Dendritic cell treated with granulocyte-macrophage colony-stimulating factor and Interleukin-4, amounts not matched to agents 40 ng/mL and 50 ng/mL, for 4 days (primary cell): Measurements from ENCODE around the gene PPP1R12B.
"Not testable (repeated sequence)": the region's sequence is repeated elsewhere in the genome, so short reads cannot be mapped to it uniquely, and the experiment has no call there.

ENCODE experiments used
- H3K27ac Mint-ChIP-seq: one replicate; pipeline ENCODE4 v1.8.0; 2022; ENCODE audit warnings: mild to moderate bottlenecking, mixed read lengths
- H3K27me3 Mint-ChIP-seq: one replicate; pipeline ENCODE4 v1.8.0; 2022; ENCODE audit warnings: mild to moderate bottlenecking, mixed read lengths
- H3K36me3 Mint-ChIP-seq: one replicate; pipeline ENCODE4 v1.8.0; 2022; ENCODE audit warnings: low read depth, mixed read lengths
- H3K4me1 Mint-ChIP-seq: one replicate; pipeline ENCODE4 v1.8.0; 2022; ENCODE audit warnings: low read depth, mixed read lengths
- H3K4me3 Mint-ChIP-seq: one replicate; pipeline ENCODE4 v1.8.0; 2022; ENCODE audit warnings: mild to moderate bottlenecking, moderate library complexity, mixed read lengths
- H3K9me3 Mint-ChIP-seq: one replicate; pipeline ENCODE4 v1.8.0; 2022; ENCODE audit warnings: mixed read lengths
- intact Hi-C: fragments of 100-400 bp; cut with micrococcal nuclease; formaldehyde crosslinking; loops from one replicate; pipeline ENCODE4 v1.15.0; 2022

The PPP1R12B gene

GRCh38 chr1:202361224-202361623, 12.7 kb downstream of the PPP1R12B start:
- Mint-ChIP-seq H3K9me3 (no peaks in the 10 kb centered on the region), H3K4me1 (no peaks in the 10 kb centered on the region)

GRCh38 chr1:202361701-202362100, 13.2 kb downstream of the PPP1R12B start:
- no peaks in the 10 kb centered on the region for H3K9me3 Mint-ChIP-seq
- H3K36me3 Mint-ChIP-seq: no peaks in the 10 kb centered on the region
- no peak overlapping the region for H3K4me3 Mint-ChIP-seq
- intact Hi-C loops: no loop called here
- H3K27me3 Mint-ChIP-seq: no peaks in the 10 kb centered on the region
- H3K27ac Mint-ChIP-seq: no peak overlapping the region
- no peaks in the 10 kb centered on the region for H3K4me1 Mint-ChIP-seq

More at GRCh38 chr1:202361224-202361623, 12.7 kb downstream of the PPP1R12B start:
- Mint-ChIP-seq H3K27ac (no peak overlapping the region), H3K27me3 (no peaks in the 10 kb centered on the region), H3K36me3 (no peaks in the 10 kb centered on the region), H3K4me3 (no peak overlapping the region)
- intact Hi-C loops: no loop called here

GRCh38 chr1:202362212-202362611, 13.7 kb downstream of the PPP1R12B start:
- Mint-ChIP-seq H3K36me3 (no peaks in the 10 kb centered on the region), H3K4me3 (no peak overlapping the region), H3K4me1 (no peaks in the 10 kb centered on the region), H3K9me3 (no peaks in the 10 kb centered on the region), H3K27ac (no peak overlapping the region), H3K27me3 (no peaks in the 10 kb centered on the region)
- intact Hi-C loops: no loop called here

DNA sequence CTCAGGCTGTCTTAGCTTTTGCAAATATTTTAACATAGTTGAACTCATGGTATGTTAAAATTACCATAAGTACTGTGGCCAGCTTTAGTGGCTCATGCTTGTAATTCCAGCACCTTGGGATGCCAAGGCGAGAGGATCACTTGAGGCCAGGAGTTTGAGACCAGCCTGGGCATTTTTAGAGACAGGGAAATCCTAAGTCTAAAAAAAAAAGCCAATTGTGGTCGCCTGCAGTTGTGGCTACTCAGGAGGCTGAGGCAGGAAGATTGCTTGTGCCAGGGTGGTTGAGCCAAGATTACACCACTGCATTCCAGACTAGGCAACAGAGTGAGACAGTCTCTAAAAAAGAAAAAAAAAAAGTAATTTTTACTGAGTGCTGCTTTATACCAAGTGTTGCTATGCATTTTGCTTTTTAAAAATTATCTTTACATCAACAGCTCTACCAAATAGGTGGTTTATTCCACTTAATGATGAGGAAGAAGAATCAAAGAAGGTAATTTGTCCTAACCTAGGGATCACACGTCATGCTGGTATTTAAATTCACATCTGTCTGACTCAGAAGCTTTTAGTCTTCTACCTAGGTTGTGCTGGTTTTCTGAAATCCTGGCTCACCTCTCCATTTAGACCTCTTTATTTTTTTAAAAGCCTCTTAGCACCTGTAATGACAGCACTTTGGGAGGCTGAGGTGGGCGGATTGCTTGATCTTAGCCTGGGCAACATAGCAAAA, 16.8 kb downstream of the PPP1R12B start:
- no peaks in the 10 kb centered on the region for H3K27me3 Mint-ChIP-seq
- no peaks in the 10 kb centered on the region for H3K4me1 Mint-ChIP-seq
- intact Hi-C loops: no loop called here
- H3K27ac Mint-ChIP-seq: no peak overlapping the region
- no peaks in the 10 kb centered on the region for H3K9me3 Mint-ChIP-seq
- H3K36me3 Mint-ChIP-seq: peaks cover 4% of the 10 kb centered on the region
- no peak overlapping the region for H3K4me3 Mint-ChIP-seq

DNA sequence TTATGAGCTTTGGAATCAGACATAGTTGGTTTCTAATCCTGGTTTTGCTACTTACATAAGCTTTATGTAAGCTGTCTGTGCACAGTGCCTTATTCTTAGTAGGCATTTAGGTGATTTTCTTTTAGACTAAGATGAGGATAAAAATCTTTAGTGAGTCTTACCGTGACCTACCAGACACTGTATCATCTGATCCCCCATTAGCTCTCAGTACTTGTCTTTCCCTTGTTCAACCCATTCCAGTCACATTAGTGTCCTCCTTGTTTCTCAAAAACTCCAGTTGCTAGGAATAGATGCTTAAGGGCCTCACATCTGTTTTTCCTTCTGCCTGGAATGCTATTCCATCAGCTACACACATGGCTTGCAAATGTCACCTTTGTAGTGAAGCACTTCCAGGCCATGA, 18.8 kb downstream of the PPP1R12B start:
- Mint-ChIP-seq H3K27ac (no peak overlapping the region), H3K27me3 (no peaks in the 10 kb centered on the region), H3K4me3 (no peak overlapping the region), H3K9me3 (no peaks in the 10 kb centered on the region), H3K36me3 (peaks cover 4% of the 10 kb centered on the region), H3K4me1 (no peaks in the 10 kb centered on the region)
- intact Hi-C loops: no loop called here

DNA sequence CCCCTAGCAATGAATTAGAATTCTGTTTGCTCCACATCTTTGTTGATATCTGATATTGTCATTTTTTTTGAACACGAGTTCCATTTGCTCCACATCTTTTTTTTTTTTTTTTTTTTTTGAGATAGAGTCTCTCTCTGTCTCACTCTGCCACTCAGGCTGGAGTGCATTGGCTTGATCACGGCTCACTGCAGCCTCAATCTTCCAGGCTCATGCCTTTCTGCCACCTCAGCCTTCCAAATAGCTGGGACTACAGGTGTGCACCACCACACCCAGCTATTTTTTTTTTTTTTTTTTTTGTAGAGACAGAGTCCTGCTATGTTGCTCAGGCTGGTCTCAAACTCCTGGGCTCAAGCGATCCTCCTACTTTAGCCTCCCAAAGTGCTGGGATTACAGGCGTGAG, 22.4 kb downstream of the PPP1R12B start:
- H3K27ac Mint-ChIP-seq, H3K36me3 Mint-ChIP-seq, intact Hi-C loops, H3K9me3 Mint-ChIP-seq, H3K27me3 Mint-ChIP-seq, H3K4me3 Mint-ChIP-seq: not testable (repeated sequence)
- H3K4me1 Mint-ChIP-seq: peaks cover 15% of the 10 kb centered on the region

DNA sequence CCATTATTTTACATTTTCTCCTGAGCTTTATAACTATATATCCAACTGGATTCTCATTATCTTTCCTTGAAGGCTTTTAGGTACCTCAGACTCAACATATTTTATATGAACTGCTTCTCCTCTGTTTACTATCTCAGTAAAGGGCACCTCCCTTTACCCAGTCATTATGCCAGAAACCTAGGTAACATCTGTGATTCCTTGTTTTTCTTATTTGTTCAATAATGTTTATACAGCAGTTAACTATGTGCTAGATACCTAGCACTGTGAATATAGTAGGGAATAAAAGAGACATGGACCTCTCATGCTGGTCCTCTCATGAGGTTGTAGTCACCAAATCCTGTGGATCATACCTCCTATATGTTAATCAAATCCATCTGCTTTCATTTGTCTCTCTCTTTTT, 25.6 kb downstream of the PPP1R12B start:
- Mint-ChIP-seq H3K27ac (no peak overlapping the region), H3K4me1 (peaks cover 21% of the 10 kb centered on the region), H3K36me3 (no peaks in the 10 kb centered on the region), H3K27me3 (no peaks in the 10 kb centered on the region), H3K4me3 (no peak overlapping the region), H3K9me3 (no peaks in the 10 kb centered on the region)
- intact Hi-C loops: no loop called here

DNA sequence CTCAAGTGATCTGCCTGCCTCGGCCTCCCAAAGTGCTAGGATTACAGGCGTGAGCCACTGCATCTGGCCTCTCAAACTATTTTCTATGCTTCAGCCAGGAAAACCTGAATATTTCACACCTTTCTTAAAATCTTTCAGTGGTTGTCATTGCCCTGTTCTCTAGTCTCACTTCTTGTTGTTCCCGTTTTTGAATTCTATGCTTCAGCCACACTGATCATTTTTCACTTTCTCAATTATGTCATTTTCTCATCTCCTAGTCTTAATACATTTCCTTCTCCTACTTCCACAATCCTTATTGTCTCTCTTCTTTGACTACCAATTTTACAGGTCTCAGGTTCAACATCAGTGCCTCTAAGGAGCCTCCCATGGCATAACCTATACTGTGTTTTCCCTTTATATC, 26.7 kb downstream of the PPP1R12B start:
- H3K4me3 Mint-ChIP-seq, H3K9me3 Mint-ChIP-seq, H3K27me3 Mint-ChIP-seq, H3K36me3 Mint-ChIP-seq, intact Hi-C loops: not testable (repeated sequence)
- H3K4me1 Mint-ChIP-seq: peaks cover 21% of the 10 kb centered on the region
- H3K27ac Mint-ChIP-seq: peak overlapping the region; percentile 27

DNA sequence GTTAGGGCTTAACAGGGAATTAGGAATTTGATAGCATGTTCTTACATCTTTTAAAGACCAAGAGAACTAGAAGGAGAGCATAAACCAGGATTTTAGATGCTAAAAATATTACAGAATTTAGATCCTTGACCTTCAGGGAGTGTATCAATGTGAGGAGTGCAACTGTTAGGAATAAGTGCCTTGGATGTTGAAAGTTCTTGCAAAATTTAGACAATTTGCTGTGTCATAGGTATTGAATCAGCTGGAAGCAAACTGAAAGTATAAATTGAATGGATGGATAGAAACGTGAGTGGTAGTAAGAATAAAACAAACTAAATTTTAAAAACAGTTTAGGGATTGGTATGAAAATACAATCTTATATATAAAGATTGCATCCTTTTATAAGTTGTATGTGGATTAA, 27.7 kb downstream of the PPP1R12B start:
- H3K27ac Mint-ChIP-seq: no peak overlapping the region

GRCh38 chr1:202379884-202380529, 31.5 kb downstream of the PPP1R12B start:
- H3K36me3 Mint-ChIP-seq, intact Hi-C loops, H3K4me3 Mint-ChIP-seq, H3K27me3 Mint-ChIP-seq, H3K9me3 Mint-ChIP-seq, H3K27ac Mint-ChIP-seq: not testable (repeated sequence)
- H3K4me1 Mint-ChIP-seq: peaks cover 15% of the 10 kb centered on the region

More for the DNA sequence above, 27.7 kb downstream of the PPP1R12B start:
- no peaks in the 10 kb centered on the region for H3K27me3 Mint-ChIP-seq
- no peaks in the 10 kb centered on the region for H3K36me3 Mint-ChIP-seq
- no peaks in the 10 kb centered on the region for H3K9me3 Mint-ChIP-seq
- intact Hi-C loops: no loop called here
- H3K4me3 Mint-ChIP-seq: no peak overlapping the region
- peaks cover 21% of the 10 kb centered on the region for H3K4me1 Mint-ChIP-seq

GRCh38 chr1:202380535-202380934, 32.0 kb downstream of the PPP1R12B start:
- H3K4me3 Mint-ChIP-seq: not testable (repeated sequence)

DNA sequence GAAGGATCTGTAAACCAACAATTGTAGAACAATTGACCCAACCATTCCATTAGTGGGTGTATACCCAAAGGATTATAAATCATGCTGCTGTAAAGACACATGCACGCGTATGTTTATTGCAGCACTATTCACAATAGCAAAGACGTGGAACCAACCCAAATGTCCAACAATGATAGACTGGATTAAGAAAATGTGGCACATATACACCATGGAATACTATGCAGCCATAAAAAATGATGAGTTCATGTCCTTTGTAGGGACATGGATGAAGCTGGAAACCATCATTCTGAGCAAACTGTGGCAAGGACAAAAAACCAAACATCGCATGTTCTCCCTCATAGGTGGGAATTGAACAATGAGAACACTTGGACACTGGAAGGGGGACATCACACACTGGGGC, 33.4 kb downstream of the PPP1R12B start:
- H3K27me3 Mint-ChIP-seq, intact Hi-C loops, H3K4me1 Mint-ChIP-seq, H3K4me3 Mint-ChIP-seq, H3K9me3 Mint-ChIP-seq, H3K36me3 Mint-ChIP-seq, H3K27ac Mint-ChIP-seq: not testable (repeated sequence)

More at GRCh38 chr1:202380535-202380934, 32.0 kb downstream of the PPP1R12B start:
- H3K36me3 Mint-ChIP-seq, intact Hi-C loops, H3K4me1 Mint-ChIP-seq, H3K9me3 Mint-ChIP-seq, H3K27me3 Mint-ChIP-seq, H3K27ac Mint-ChIP-seq: not testable (repeated sequence)

GRCh38 chr1:202395831-202396230, 47.3 kb downstream of the PPP1R12B start:
- intact Hi-C loops, H3K27me3 Mint-ChIP-seq, H3K4me3 Mint-ChIP-seq, H3K27ac Mint-ChIP-seq, H3K9me3 Mint-ChIP-seq, H3K36me3 Mint-ChIP-seq: not testable (repeated sequence)
- H3K4me1 Mint-ChIP-seq: peaks cover 18% of the 10 kb centered on the region

- Mint-ChIP-seq H3K9me3 (no peaks in the 10 kb centered on the region), H3K4me3 (no peak overlapping the region), H3K27me3 (no peaks in the 10 kb centered on the region), H3K4me1 (peaks cover 18% of the 10 kb centered on the region), H3K36me3 (no peaks in the 10 kb centered on the region), H3K27ac (no peak overlapping the region)
- intact Hi-C loops: no loop called here
These were observed 48.8 kb downstream of the PPP1R12B start for GRCh38 chr1:202397256-202397655.

DNA sequence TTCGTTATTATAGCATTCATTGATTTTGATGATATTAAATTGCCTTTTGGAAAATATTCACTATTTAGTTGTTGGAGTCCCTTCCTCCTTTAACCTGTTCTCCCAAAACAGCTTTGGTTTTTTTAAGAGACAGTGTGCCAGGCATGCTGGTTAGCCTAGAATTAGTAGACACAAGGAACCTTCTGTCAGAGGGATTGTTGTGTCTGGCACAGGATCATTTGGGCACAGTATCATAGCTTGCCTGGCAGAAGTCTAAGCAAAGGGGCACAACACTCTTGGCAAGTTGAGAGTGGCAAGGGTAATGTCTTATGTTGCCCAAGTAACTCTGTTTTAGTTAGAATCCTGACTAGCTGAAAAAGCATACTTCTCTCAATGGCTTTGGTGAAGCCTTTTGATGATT, 49.9 kb downstream of the PPP1R12B start:
- H3K27ac Mint-ChIP-seq, H3K9me3 Mint-ChIP-seq, H3K27me3 Mint-ChIP-seq, H3K4me3 Mint-ChIP-seq, intact Hi-C loops, H3K36me3 Mint-ChIP-seq: not testable (repeated sequence)
- peaks cover 18% of the 10 kb centered on the region for H3K4me1 Mint-ChIP-seq
